Tibial artery (tissue), 4 donors: ENCODE data around the gene SBF2.
A peak's percentile ranks its signal among the peaks of the same experiment; 100 is the strongest.

Experiments used
- DNase-seq, 2 donors: peaks; one replicate each; pipeline ENCODE4 v3.0.0-alpha.2; 2019
- H3K27ac ChIP-seq, 2 donors: fragments of 200-600 bp; sonication (generic) in 1 of 2; 1 replicate in 1 of 2; 2 replicates in 1 of 2; pipeline ENCODE4 v1.5.1; 2018 to 2019; ENCODE audit warnings: mild to moderate bottlenecking in 1 of 2
- H3K27me3 ChIP-seq, 2 donors: fragments of 200-600 bp; sonication (generic) in 1 of 2; one replicate each; pipeline versions ENCODE4 v1.5.1 to v1.6.0; 2016 to 2019
- H3K36me3 ChIP-seq, 3 donors: fragments of 200-600 bp; sonication (generic) in 2 of 3; one replicate each; pipeline ENCODE4 v1.5.1; 2016 to 2019; ENCODE audit warnings: mild to moderate bottlenecking in 2 of 3
- H3K4me1 ChIP-seq, 4 donors: fragments of 200-600 bp; sonication (generic) in 2 of 4; 1 replicate in 3 of 4; 2 replicates in 1 of 4; pipeline ENCODE4 v1.5.1; 2016 to 2019
- H3K4me3 ChIP-seq, 2 donors: fragments of 200-600 bp; sonication (generic) in 1 of 2; 1 replicate in 1 of 2; 2 replicates in 1 of 2; pipeline ENCODE4 v1.5.1; 2018 to 2019; ENCODE audit warnings: mild to moderate bottlenecking in 2 of 2
- H3K9me3 ChIP-seq, 3 donors: fragments of 200-600 bp; sonication (generic) in 1 of 3; one replicate each; pipeline ENCODE4 v1.5.1; 2016 to 2019
- intact Hi-C: fragments of 100-400 bp; cut with DNase I; formaldehyde crosslinking; loops from one replicate; pipeline ENCODE4 v1.15.0; 2023; ENCODE audit warnings: low total_unique reads
- TF ChIP-seq, protein P1 (sequence below), 2 experiments: fragments of 200-600 bp in 1 of 2; fragments of 450-650 bp in 1 of 2; IDR thresholded peaks; one replicate each; pipeline ENCODE4 v1.5.1; 2017 to 2019; ENCODE audit warnings: antibody characterized with exemption in 2 of 2, mild to moderate bottlenecking in 1 of 2, moderate library complexity in 1 of 2

Gene SBF2

DNA sequence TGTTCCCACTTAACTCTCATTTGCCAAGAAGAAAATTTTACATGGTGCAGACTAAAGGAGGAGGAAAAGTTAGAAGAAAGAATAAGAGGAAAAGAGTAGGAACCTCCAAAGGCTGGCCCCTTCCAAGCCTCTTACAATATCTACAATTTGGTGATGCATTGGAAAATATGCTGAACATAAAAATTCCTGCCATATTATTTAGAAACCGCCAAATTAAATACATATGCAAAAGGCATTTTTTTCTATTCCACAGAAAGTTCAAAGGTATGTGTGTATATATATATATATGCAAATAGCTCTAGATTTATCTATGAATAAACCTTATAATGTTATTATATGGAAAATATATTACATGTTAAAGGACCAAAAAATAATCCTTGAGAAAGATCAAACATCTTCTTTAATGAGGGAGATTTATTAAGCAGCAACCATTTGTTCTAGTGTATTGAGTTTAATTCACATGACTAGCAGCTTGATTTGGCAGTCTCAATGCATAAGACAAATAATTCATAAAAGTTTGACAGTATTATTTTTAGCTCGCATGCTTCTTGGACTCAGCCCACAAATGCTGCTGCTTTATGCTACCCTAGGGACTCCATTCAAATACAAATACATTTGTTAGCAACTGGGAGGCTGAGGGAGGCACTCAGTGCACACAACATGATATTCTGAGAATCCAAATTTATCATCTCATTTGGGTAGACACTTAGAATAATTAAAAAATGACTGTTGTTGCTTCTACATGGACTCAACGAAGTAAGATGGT lies 184.9 kb downstream of the SBF2 start:
- TF ChIP-seq, protein P1, sequence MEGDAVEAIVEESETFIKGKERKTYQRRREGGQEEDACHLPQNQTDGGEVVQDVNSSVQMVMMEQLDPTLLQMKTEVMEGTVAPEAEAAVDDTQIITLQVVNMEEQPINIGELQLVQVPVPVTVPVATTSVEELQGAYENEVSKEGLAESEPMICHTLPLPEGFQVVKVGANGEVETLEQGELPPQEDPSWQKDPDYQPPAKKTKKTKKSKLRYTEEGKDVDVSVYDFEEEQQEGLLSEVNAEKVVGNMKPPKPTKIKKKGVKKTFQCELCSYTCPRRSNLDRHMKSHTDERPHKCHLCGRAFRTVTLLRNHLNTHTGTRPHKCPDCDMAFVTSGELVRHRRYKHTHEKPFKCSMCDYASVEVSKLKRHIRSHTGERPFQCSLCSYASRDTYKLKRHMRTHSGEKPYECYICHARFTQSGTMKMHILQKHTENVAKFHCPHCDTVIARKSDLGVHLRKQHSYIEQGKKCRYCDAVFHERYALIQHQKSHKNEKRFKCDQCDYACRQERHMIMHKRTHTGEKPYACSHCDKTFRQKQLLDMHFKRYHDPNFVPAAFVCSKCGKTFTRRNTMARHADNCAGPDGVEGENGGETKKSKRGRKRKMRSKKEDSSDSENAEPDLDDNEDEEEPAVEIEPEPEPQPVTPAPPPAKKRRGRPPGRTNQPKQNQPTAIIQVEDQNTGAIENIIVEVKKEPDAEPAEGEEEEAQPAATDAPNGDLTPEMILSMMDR (IDR thresholded peaks at IDR 0.05), result no peak
- Histone ChIP-seq H3K9me3 (no peaks in the 10 kb centered on the region), H3K36me3 (no peaks in the 10 kb centered on the region), H3K27ac (peak overlapping the region; percentile 30 to 37), H3K4me3 (no peak overlapping the region), H3K27me3 (no peaks in the 10 kb centered on the region), H3K4me1 (peaks cover 0 to 56% (median 17%) of the 10 kb centered on the region in 4 donors)
- intact Hi-C loops, result no loop called here
- peak; percentile 56 to 74 for DNase-seq

- no peaks in the 10 kb centered on the region for H3K9me3 ChIP-seq
- H3K36me3 ChIP-seq, result no peaks in the 10 kb centered on the region
- TF ChIP-seq, protein P1 (IDR thresholded peaks at IDR 0.05), result no peak
- H3K4me1 ChIP-seq, result peaks cover 0 to 64% (median 17%) of the 10 kb centered on the region in 4 donors
- no peak overlapping the region for H3K4me3 ChIP-seq
- peak overlapping the region; percentile 14 to 32 for H3K27ac ChIP-seq
- intact Hi-C loops, result no loop called here
- H3K27me3 ChIP-seq, result no peaks in the 10 kb centered on the region
- no peak for DNase-seq
Measured at GRCh38 chr11:10107497-10107896, 186.5 kb downstream of the SBF2 start.

DNA sequence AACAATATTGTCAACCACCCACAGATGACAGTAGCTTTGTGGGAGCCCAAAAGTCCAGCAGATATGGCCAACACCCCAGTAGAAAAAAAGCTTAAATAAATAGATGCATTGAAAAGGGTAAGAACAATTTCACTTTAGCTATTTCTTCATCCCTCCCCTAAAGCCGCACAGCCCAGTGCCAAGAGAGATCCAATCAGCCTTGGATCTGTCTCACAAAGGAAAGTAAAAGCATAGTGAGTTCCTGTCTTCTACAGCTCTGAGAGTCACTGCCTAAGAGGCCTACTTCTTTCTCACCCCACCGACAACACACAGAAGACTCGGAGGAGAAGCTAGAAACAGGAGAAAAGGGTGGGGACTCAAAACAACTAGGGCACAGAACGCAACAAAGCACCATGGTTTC lies 196.4 kb downstream of the SBF2 start:
- H3K4me1 ChIP-seq, result no peaks in the 10 kb centered on the region
- H3K27me3 ChIP-seq, result no peaks in the 10 kb centered on the region
- intact Hi-C loops, result no loop called here
- H3K4me3 ChIP-seq, result no peak overlapping the region
- peaks cover 0 to 9% (median 8%) of the 10 kb centered on the region in 3 donors for H3K36me3 ChIP-seq
- DNase-seq, result no peak
- H3K27ac ChIP-seq, result no peak overlapping the region
- TF ChIP-seq, protein P1 (IDR thresholded peaks at IDR 0.05), result no peak
- H3K9me3 ChIP-seq, result peaks cover 0 to 18% (median 13%) of the 10 kb centered on the region in 3 donors

GRCh38 chr11:10096987-10097386 lies 197.0 kb downstream of the SBF2 start:
- TF ChIP-seq, protein P1 (IDR thresholded peaks at IDR 0.05), result no peak
- Histone ChIP-seq H3K9me3 (peaks cover 0 to 18% (median 13%) of the 10 kb centered on the region in 3 donors), H3K27ac (no peak overlapping the region), H3K27me3 (no peaks in the 10 kb centered on the region), H3K4me3 (no peak overlapping the region), H3K4me1 (no peaks in the 10 kb centered on the region), H3K36me3 (peaks cover 0 to 9% (median 8%) of the 10 kb centered on the region in 3 donors)
- intact Hi-C loops, result no loop called here
- DNase-seq, result no peak

DNA sequence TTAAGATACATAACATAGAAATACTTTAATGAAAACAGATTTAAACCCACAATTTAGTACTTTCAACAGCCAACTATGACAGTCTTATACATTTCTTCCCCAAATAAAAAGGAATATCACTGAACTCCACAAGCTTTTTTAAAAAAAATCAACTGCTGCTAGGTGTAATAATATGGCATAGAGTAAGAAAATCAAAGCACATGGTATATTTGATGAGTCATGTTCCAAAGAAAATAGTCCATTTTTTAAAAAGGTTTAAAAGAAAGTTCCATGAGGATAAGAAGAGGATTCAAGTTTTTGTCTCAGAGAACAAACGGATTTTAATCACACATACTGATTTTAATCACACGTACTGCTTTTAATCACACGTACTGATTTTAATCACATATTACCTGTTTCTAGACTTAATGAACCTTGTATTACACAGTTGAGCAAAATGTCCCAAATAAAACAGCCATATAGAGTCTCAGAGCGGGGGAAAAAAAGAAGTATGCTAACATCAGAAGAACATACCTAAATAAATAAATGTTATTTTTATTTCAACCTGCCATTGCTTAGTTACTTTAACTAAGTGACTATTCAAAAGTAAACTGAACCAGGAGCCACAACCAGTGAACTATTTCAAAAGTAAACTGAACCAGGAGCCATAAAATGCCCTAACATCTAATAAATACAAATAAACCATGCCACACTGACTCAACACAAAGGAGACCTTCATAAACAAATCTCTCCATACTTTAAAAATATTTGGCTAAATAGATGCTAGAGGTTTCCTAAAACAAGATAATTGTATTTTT lies 198.4 kb downstream of the SBF2 start:
- Histone ChIP-seq H3K27ac (no peak overlapping the region), H3K4me1 (no peaks in the 10 kb centered on the region), H3K9me3 (peaks cover 0 to 18% (median 13%) of the 10 kb centered on the region in 3 donors), H3K4me3 (no peak overlapping the region), H3K27me3 (no peaks in the 10 kb centered on the region), H3K36me3 (peaks cover 0 to 8% (median 7%) of the 10 kb centered on the region in 3 donors)
- DNase-seq, result no peak
- intact Hi-C loops, result no loop called here
- TF ChIP-seq, protein P1 (IDR thresholded peaks at IDR 0.05), result no peak
